Tibial artery (tissue), 4 donors: ENCODE results near the gene TADA2A.

Source experiments
- DNase-seq, 2 donors: peaks; one replicate each; pipeline ENCODE4 v3.0.0-alpha.2; 2019
- H3K27ac ChIP-seq, 2 donors: fragments of 200-600 bp; sonication (generic) in 1 of 2; 1 replicate in 1 of 2; 2 replicates in 1 of 2; pipeline ENCODE4 v1.5.1; 2018 to 2019; ENCODE audit warnings: mild to moderate bottlenecking in 1 of 2
- H3K27me3 ChIP-seq, 2 donors: fragments of 200-600 bp; sonication (generic) in 1 of 2; one replicate each; pipeline versions ENCODE4 v1.5.1 to v1.6.0; 2016 to 2019
- H3K36me3 ChIP-seq, 3 donors: fragments of 200-600 bp; sonication (generic) in 2 of 3; one replicate each; pipeline ENCODE4 v1.5.1; 2016 to 2019; ENCODE audit warnings: mild to moderate bottlenecking in 2 of 3
- H3K4me1 ChIP-seq, 4 donors: fragments of 200-600 bp; sonication (generic) in 2 of 4; 1 replicate in 3 of 4; 2 replicates in 1 of 4; pipeline ENCODE4 v1.5.1; 2016 to 2019
- H3K4me3 ChIP-seq, 2 donors: fragments of 200-600 bp; sonication (generic) in 1 of 2; 1 replicate in 1 of 2; 2 replicates in 1 of 2; pipeline ENCODE4 v1.5.1; 2018 to 2019; ENCODE audit warnings: mild to moderate bottlenecking in 2 of 2
- H3K9me3 ChIP-seq, 3 donors: fragments of 200-600 bp; sonication (generic) in 1 of 3; one replicate each; pipeline ENCODE4 v1.5.1; 2016 to 2019
- CTCF ChIP-seq, 2 experiments: fragments of 200-600 bp in 1 of 2; fragments of 450-650 bp in 1 of 2; IDR thresholded peaks; one replicate each; pipeline ENCODE4 v1.5.1; 2017 to 2019; ENCODE audit warnings: antibody characterized with exemption in 2 of 2, mild to moderate bottlenecking in 1 of 2, moderate library complexity in 1 of 2
- intact Hi-C: fragments of 100-400 bp; cut with DNase I; formaldehyde crosslinking; loops from one replicate; pipeline ENCODE4 v1.15.0; 2023; ENCODE audit warnings: low total_unique reads

TADA2A gene

GRCh38 chr17:37494971-37495370, 88.3 kb downstream of the TADA2A start:
- H3K4me1 ChIP-seq = peaks cover 0 to 20% (median 15%) of the 10 kb centered on the region in 4 donors
- no peak overlapping the region for H3K4me3 ChIP-seq
- no peak for TF ChIP-seq CTCF (IDR thresholded peaks at IDR 0.05)
- DNase-seq = no peak
- H3K36me3 ChIP-seq = no peaks in the 10 kb centered on the region
- no peak overlapping the region for H3K27ac ChIP-seq
- H3K9me3 ChIP-seq = no peaks in the 10 kb centered on the region
- intact Hi-C loops = no loop called here
- H3K27me3 ChIP-seq = no peaks in the 10 kb centered on the region

GRCh38 chr17:37500378-37500777, 93.7 kb downstream of the TADA2A start:
- TF ChIP-seq CTCF (IDR thresholded peaks at IDR 0.05) = no peak
- intact Hi-C loops = no loop called here
- no peak overlapping the region for H3K27ac ChIP-seq
- no peak overlapping the region for H3K4me3 ChIP-seq
- H3K9me3 ChIP-seq = no peaks in the 10 kb centered on the region
- DNase-seq = no peak
- no peaks in the 10 kb centered on the region for H3K27me3 ChIP-seq
- H3K4me1 ChIP-seq = no peaks in the 10 kb centered on the region
- H3K36me3 ChIP-seq = no peaks in the 10 kb centered on the region

GRCh38 chr17:37502009-37502936, 95.6 kb downstream of the TADA2A start:
- H3K27ac ChIP-seq = no peak overlapping the region
- no peak for DNase-seq
- intact Hi-C loops = no loop called here

GRCh38 chr17:37503148-37503547, 96.5 kb downstream of the TADA2A start:
- Histone ChIP-seq H3K27me3 (no peaks in the 10 kb centered on the region), H3K36me3 (no peaks in the 10 kb centered on the region), H3K27ac (no peak overlapping the region), H3K4me1 (no peaks in the 10 kb centered on the region), H3K9me3 (no peaks in the 10 kb centered on the region), H3K4me3 (no peak overlapping the region)
- no peak for DNase-seq
- intact Hi-C loops = no loop called here
- TF ChIP-seq CTCF (IDR thresholded peaks at IDR 0.05) = no peak

More at GRCh38 chr17:37502009-37502936, 95.6 kb downstream of the TADA2A start:
- H3K4me3 ChIP-seq = no peak overlapping the region
- H3K9me3 ChIP-seq = no peaks in the 10 kb centered on the region
- no peaks in the 10 kb centered on the region for H3K36me3 ChIP-seq
- TF ChIP-seq CTCF (IDR thresholded peaks at IDR 0.05) = no peak
- no peaks in the 10 kb centered on the region for H3K4me1 ChIP-seq
- no peaks in the 10 kb centered on the region for H3K27me3 ChIP-seq

- H3K36me3 ChIP-seq = no peaks in the 10 kb centered on the region
- H3K4me1 ChIP-seq = no peaks in the 10 kb centered on the region
- no peaks in the 10 kb centered on the region for H3K9me3 ChIP-seq
- TF ChIP-seq CTCF (IDR thresholded peaks at IDR 0.05) = no peak
- H3K27ac ChIP-seq = no peak overlapping the region
- no peaks in the 10 kb centered on the region for H3K27me3 ChIP-seq
- no peak for DNase-seq
- intact Hi-C loops = no loop called here
- no peak overlapping the region for H3K4me3 ChIP-seq
Measured at GRCh38 chr17:37505333-37505732, 98.6 kb downstream of the TADA2A start.
